K562 (cell line): Measurements from ENCODE around the gene EBF4. TPM values are rescaled to one million over a fixed set of nuclear protein-coding genes. Genes with fewer than 3 reads are reported as not detected.

ENCODE experiments used
- ATAC-seq: fragments of 200-7000 bp; cut with Tn5 transposase; 3 replicates; pipeline ENCODE4 v1.9.1; 2020; ENCODE audit warnings: moderate library complexity
- BruUV-seq: library from RNA; stranded (reverse); fragments of 400-500 nt; replicated peaks from 2 replicates; lab custom pipeline; 2021; lab: Mats Ljungman, UMichigan
- CTCF ChIA-PET: fragments of 300-600 bp; formaldehyde crosslinking; extraction: SDS; loops from one replicate; lab custom pipeline; 2021; ENCODE audit warnings: low intra/inter-chr PET ratio; lab: Yijun Ruan, JAX
- POLR2A ChIA-PET: fragments of 300-600, 350-650 bp; sonication (Branson Sonifier 250); formaldehyde crosslinking; extraction: SDS; loops from one replicate; lab custom pipeline; 2021; ENCODE audit warnings: antibody characterized with exemption, inconsistent platforms; lab: Yijun Ruan, JAX
- DNase-seq, 4 experiments: peaks; one replicate each; pipeline versions ENCODE4 v3.0.0 to v3.0.0-alpha.2; 2011 to 2018; ENCODE audit warnings: low spot score in 3 of 4, mixed read lengths in 3 of 4; ENCODE audit errors: extremely low read depth in 1 of 4
- FAIRE-seq: peaks from 2 replicates; lab custom pipeline; 2011; peaks lifted over from hg19 to GRCh38; lab: Jason Lieb, UNC
- H2AFZ ChIP-seq: 2 replicates; pipeline ENCODE4 v1.6.0; 2011; ENCODE audit warnings: low read depth, low read length, control low read depth, inconsistent platforms
- H3K27ac ChIP-seq: fragments of 200-600 bp; 3 replicates; pipeline ENCODE4 v1.8.0; 2011; ENCODE audit warnings: low read depth, mild to moderate bottlenecking, control low read depth, inconsistent platforms, low read length, moderate library complexity, mixed read lengths; ENCODE audit errors: extremely low read depth
- H3K27me3 ChIP-seq, 2 experiments: fragments of 300-600 bp in 1 of 2; 2 replicates in 1 of 2; 3 replicates in 1 of 2; pipeline versions ENCODE4 v1.6.0 to v1.8.0; 2011; ENCODE audit warnings: inconsistent platforms in 2 of 2, low read length in 2 of 2, mild to moderate bottlenecking in 1 of 2, mixed read lengths in 1 of 2, moderate library complexity in 1 of 2; ENCODE audit not compliant: control insufficient read depth in 2 of 2, insufficient read depth in 2 of 2
- H3K36me3 ChIP-seq: fragments of 300-600 bp; 3 replicates; pipeline ENCODE4 v1.8.0; 2011; ENCODE audit warnings: mild to moderate bottlenecking, low read length, inconsistent platforms; ENCODE audit not compliant: control insufficient read depth, insufficient read depth
- H3K4me1 ChIP-seq, 2 experiments: fragments of 200-600 bp in 1 of 2; replicated peaks in 1 of 2; 2 replicates in 1 of 2; 3 replicates in 1 of 2; pipeline versions ENCODE4 v1.5.1 to v1.8.0; 2011; ENCODE audit warnings: inconsistent platforms in 2 of 2, low read length in 2 of 2, mild to moderate bottlenecking in 1 of 2, mixed read lengths in 1 of 2, moderate library complexity in 1 of 2; ENCODE audit not compliant: control insufficient read depth in 2 of 2, insufficient read depth in 2 of 2
- H3K4me2 ChIP-seq: 2 replicates; pipeline ENCODE4 v1.6.1; 2011; ENCODE audit warnings: low read length, control low read depth, inconsistent platforms, mixed read lengths; ENCODE audit not compliant: insufficient read depth
- H3K4me3 ChIP-seq: fragments of 200-600 bp; sonication (generic), shearing (Covaris generic); 2 replicates; pipeline ENCODE4 v1.5.1; 2016; ENCODE audit warnings: control low read depth, inconsistent platforms
- H3K79me2 ChIP-seq: fragments of 200-600 bp; 3 replicates; pipeline ENCODE4 v1.8.0; 2011; ENCODE audit warnings: low read length, inconsistent platforms; ENCODE audit not compliant: control insufficient read depth, insufficient read depth
- H3K9ac ChIP-seq, 2 experiments: 2 replicates each; pipeline versions ENCODE4 v1.6.0 to v1.6.1; 2011; ENCODE audit warnings: low read depth in 2 of 2, low read length in 2 of 2, control low read depth in 1 of 2, inconsistent platforms in 1 of 2, mild to moderate bottlenecking in 1 of 2, mixed read lengths in 1 of 2; ENCODE audit not compliant: insufficient read depth in 1 of 2
- H3K9me1 ChIP-seq: one replicate; pipeline ENCODE4 v1.6.0; 2011; ENCODE audit warnings: inconsistent platforms, mild to moderate bottlenecking, low read length, moderate library complexity; ENCODE audit not compliant: control insufficient read depth, insufficient read depth
- H3K9me3 ChIP-seq: replicated peaks from 2 replicates; pipeline ENCODE4 v1.5.1; 2011; ENCODE audit warnings: low read depth, low read length, inconsistent platforms; ENCODE audit not compliant: control insufficient read depth, insufficient read depth
- H4K20me1 ChIP-seq: replicated peaks from 2 replicates; pipeline ENCODE4 v1.6.1; 2011; ENCODE audit warnings: low read length, inconsistent platforms, mixed read lengths; ENCODE audit not compliant: control insufficient read depth, insufficient read depth
- BMI1 ChIP-seq: fragments of 150-350 bp; IDR thresholded peaks from 2 replicates; pipeline ENCODE4 v1.6.1; 2014; ENCODE audit warnings: low read length
- BRF1 ChIP-seq: IDR thresholded peaks from 3 replicates; pipeline ENCODE4 v1.6.1; 2011; ENCODE audit warnings: borderline replicate concordance, mild to moderate bottlenecking; ENCODE audit not compliant: insufficient read length; ENCODE audit errors: extremely low read depth
- DDX20 ChIP-seq: fragments of 450-650 bp; IDR thresholded peaks from 2 replicates; pipeline ENCODE4 v1.6.1; 2016; ENCODE audit warnings: missing genetic modification characterization, low read depth, mild to moderate bottlenecking, missing compliant biosample characterization, moderate library complexity
- E2F5 ChIP-seq: sonication (generic); formaldehyde crosslinking; IDR thresholded peaks from 2 replicates; pipeline ENCODE4 v1.8.0; 2022; ENCODE audit warnings: mild to moderate bottlenecking, missing genetic modification reagents
- SETDB1 ChIP-seq: IDR thresholded peaks from one replicate; pipeline ENCODE4 v1.6.1; 2012; ENCODE audit warnings: low read length, control low read depth, inconsistent platforms
- XRCC3 ChIP-seq: fragments of 450-650 bp; IDR thresholded peaks from 2 replicates; pipeline ENCODE4 v1.6.1; 2017; ENCODE audit warnings: mild to moderate bottlenecking, moderate library complexity
- ZBTB9 ChIP-seq: fragments of 450-650 bp; formaldehyde crosslinking; IDR thresholded peaks from 2 replicates; pipeline ENCODE4 v1.4.0; 2020; ENCODE audit warnings: mild to moderate bottlenecking, moderate library complexity
- ZFP91 ChIP-seq: sonication (generic); formaldehyde crosslinking; IDR thresholded peaks from 2 replicates; pipeline ENCODE4 v1.8.0; 2022; ENCODE audit warnings: mild to moderate bottlenecking, missing genetic modification reagents
- WGBS: fragments of 100-300 bp; shearing (Covaris generic); methylation state at CpG from one replicate; pipeline ENCODE4 v1.1.6; 2016; ENCODE audit warnings: low coverage, mixed read lengths; ENCODE audit not compliant: insufficient coverage; ENCODE audit errors: missing lambda C conversion rate; 5-methylcytosine and 5-hydroxymethylcytosine counted together
- in situ Hi-C: fragments of 300-500 bp; cut with MboI; formaldehyde crosslinking; loops from 4 replicates; pipeline ENCODE4 v1.15.0; 2018; ENCODE audit warnings: inconsistent platforms, mixed read lengths
- intact Hi-C: fragments of 100-400 bp; cut with micrococcal nuclease; formaldehyde crosslinking; loops from 2 replicates; pipeline ENCODE4 v1.14.2; 2022
- polyA plus RNA-seq, 8 experiments: library from polyadenylated mRNA; depleted of rRNA in 4 of 8; stranded (reverse) in 5 of 8; unstranded in 3 of 8; fragments of >200 nt; fragmentation: Nextera tagmentation in 2 of 8; fragmentation: Illumina TruSeq in 1 of 8; extraction: Ambion mirVana in 2 of 8; extraction: Trizol in 1 of 8; gene quantifications; 2 replicates each; pipeline versions ENCODE4 v1.2.1 to v1.2.3, GENCODE V29; 2011 to 2014; ENCODE audit warnings: inconsistent platforms in 1 of 8, missing spikeins in 1 of 8
- total RNA-seq, 7 experiments: library from RNA; depleted of rRNA in 6 of 7; stranded (reverse); fragments of >200 nt in 6 of 7; fragmentation: Illumina TruSeq in 2 of 7; extraction: Trizol in 2 of 7; gene quantifications; 2 replicates each; pipeline versions ENCODE4 v1.2.1 to v1.2.3, GENCODE V29; 2011 to 2021; ENCODE audit warnings: low replicate concordance in 1 of 7

The EBF4 gene
- total and polyA plus RNA-seq, 9 of the 15 experiments (the other 6 are each of a cell fraction or from before 2014, with no cell fraction given): 0.09 TPM; not detected in 8

- Histone ChIP-seq H3K9me3 (no peaks in the 10 kb centered on the region), H4K20me1 (no peaks in the 10 kb centered on the region), H2AFZ (no peak overlapping the region), H3K9ac (no peak overlapping the region), H3K27ac (no peak overlapping the region), H3K4me3 (no peak overlapping the region), H3K4me2 (no peak overlapping the region), H3K79me2 (no peaks in the 10 kb centered on the region), H3K9me1 (no peaks in the 10 kb centered on the region), H3K4me1 (no peaks in the 10 kb centered on the region), H3K36me3 (no peaks in the 10 kb centered on the region), H3K27me3 (peaks cover 0 to 12% of the 10 kb centered on the region in 2 experiments; a peak in 3 of 5 replicates)
- DNase-seq (no peak), FAIRE-seq (no peak), ATAC-seq (no peak)
- ChIA-PET CTCF (no interaction called here), POLR2A (interaction anchor here (0.8 kb wide), 1 partner anchor 15 kb away, joined by 3 read pairs; no protein-coding TSS in a partner anchor)
- TF ChIP-seq SETDB1: no peak
- TF ChIP-seq BMI1: no peak
- no peak for TF ChIP-seq XRCC3
- intact Hi-C loops (no loop called here), in situ Hi-C loops (no loop called here)
- BruUV-seq: no TSS peak
- 0% methylated on average over 1 of the region's 1 CpG for WGBS
Measured at GRCh38 chr20:2729791-2730190, 37.2 kb downstream of the EBF4 start.

- Histone ChIP-seq H2AFZ (no peak overlapping the region), H3K4me3 (no peak overlapping the region), H4K20me1 (no peaks in the 10 kb centered on the region), H3K79me2 (no peaks in the 10 kb centered on the region), H3K27ac (no peak overlapping the region), H3K36me3 (no peaks in the 10 kb centered on the region), H3K9me3 (no peaks in the 10 kb centered on the region), H3K9ac (no peak overlapping the region), H3K27me3 (peaks cover 2 to 24% of the 10 kb centered on the region in 2 experiments; a peak in 3 of 5 replicates), H3K4me1 (no peaks in the 10 kb centered on the region), H3K9me1 (no peaks in the 10 kb centered on the region), H3K4me2 (no peak overlapping the region)
- WGBS: 0% methylated on average over 2 of the region's 2 CpGs
- DNase-seq (no peak), FAIRE-seq (no peak), ATAC-seq (no peak)
- ChIA-PET POLR2A (interaction anchor here (0.6 to 0.8 kb wide), 3 partner anchors 19 to 1245 kb away, joined by 3 to 4 read pairs (median 3); no protein-coding TSS in a partner anchor), CTCF (no interaction called here)
- BruUV-seq: no TSS peak
- intact Hi-C loops (no loop called here), in situ Hi-C loops (no loop called here)
- TF ChIP-seq SETDB1 (no peak), DDX20 (tag) (no peak), ZFP91 (CRISPR knock-in tag) (no peak), ZBTB9 (CRISPR knock-in tag) (no peak), BRF1 (no peak), E2F5 (CRISPR knock-in tag) (no peak)
Measured at GRCh38 chr20:2734899-2735298, 42.3 kb downstream of the EBF4 start.
